Measurements from ENCODE around the gene PPFIBP2. TPM values are rescaled to one million over a fixed set of nuclear protein-coding genes. Genes with fewer than 3 reads are reported as not detected.
A peak's percentile ranks its signal among the peaks of the same experiment; 100 is the strongest.

PPFIBP2 gene
- polyA plus RNA-seq, 2 of the 4 experiments (the other 2 are of a cell fraction) = 13.4 to 32.5 TPM

GRCh38 chr11:7581021-7581590 lies 67.3 kb downstream of the PPFIBP2 start:
- DNase-seq (ENCODE audit: low read depth in 1 of 2, low spot score in 1 of 2) (no peak), ATAC-seq (no peak), FAIRE-seq (no peak)
- CTCF ChIA-PET = interaction anchor here (0.7 to 7.8 kb wide), 10 partner anchors 8 to 483 kb away, joined by 3 to 99 read pairs (median 4); no protein-coding TSS in a partner anchor
- Histone ChIP-seq H3K4me1 (peaks cover 49% of the 10 kb centered on the region), H3K4me3 (no peak overlapping the region), H3K9me3 (no peaks in the 10 kb centered on the region), H3K4me2 (no peak overlapping the region), H3K27ac (peak overlapping the region in 1 of 2 experiments; percentile 16; a peak in 2 of 6 replicates)
- WGBS (ENCODE audit: missing lambda C conversion rate) = 76% methylated on average over 2 of the region's 2 CpGs
- POLR2A ChIA-PET = no interaction called here
- no peak for TF ChIP-seq CEBPB (IDR thresholded peaks at IDR 0.05)
- TF ChIP-seq CBX2 (IDR thresholded peaks at IDR 0.05; ENCODE audit: borderline replicate concordance, low read depth) = no peak
- TF ChIP-seq NR3C1 (IDR thresholded peaks at IDR 0.05) = no peak
- no peak for TF ChIP-seq ATOH8 (CRISPR knock-in tag; IDR thresholded peaks at IDR 0.05; ENCODE audit: low read depth)
- TF ChIP-seq GATA3 (IDR thresholded peaks at IDR 0.05; ENCODE audit: borderline replicate concordance) = no peak
- no peak for TF ChIP-seq MAX (IDR thresholded peaks at IDR 0.05)
- TF ChIP-seq USF2 (IDR thresholded peaks at IDR 0.05) = no peak
- TF ChIP-seq ZNF302 (CRISPR knock-in tag; IDR thresholded peaks at IDR 0.05) = no peak
- no peak for TF ChIP-seq PHF8 (IDR thresholded peaks at IDR 0.05; ENCODE audit: borderline replicate concordance, low read depth)
- no peak for TF ChIP-seq HES2 (IDR thresholded peaks at IDR 0.05)
- TF ChIP-seq ZC3H11A (IDR thresholded peaks at IDR 0.05) = no peak
- no peak for TF ChIP-seq FOSL2 (IDR thresholded peaks at IDR 0.05)
- TF ChIP-seq FOSL2 (CRISPR knock-in tag; IDR thresholded peaks at IDR 0.05) = no peak
- TF ChIP-seq BCL3 (IDR thresholded peaks at IDR 0.05) = no peak
- no peak for TF ChIP-seq ZSCAN20 (CRISPR knock-in tag; IDR thresholded peaks at IDR 0.05)
- TF ChIP-seq RAD21 (conservative IDR thresholded peaks at IDR 0.05 in 1 of 2, IDR thresholded peaks at IDR 0.05 in 1 of 2) = no peak
- TF ChIP-seq HOXA7 (CRISPR knock-in tag; IDR thresholded peaks at IDR 0.05) = no peak
- TF ChIP-seq FOXS1 (CRISPR knock-in tag; IDR thresholded peaks at IDR 0.05) = no peak
- TF ChIP-seq RFX5 (IDR thresholded peaks at IDR 0.05) = no peak

GRCh38 chr11:7582338-7582985 lies 68.7 kb downstream of the PPFIBP2 start:
- Histone ChIP-seq H3K4me2 (no peak overlapping the region), H3K9me3 (no peaks in the 10 kb centered on the region), H3K27ac (no peak overlapping the region), H3K4me3 (no peak overlapping the region), H3K4me1 (peaks cover 37% of the 10 kb centered on the region)
- TF ChIP-seq PBX3 (IDR thresholded peaks at IDR 0.05) (no peak), POLR2AphosphoS2 (conservative IDR thresholded peaks at IDR 0.05; ENCODE audit: low read length) (no peak), FOSB (CRISPR knock-in tag; IDR thresholded peaks at IDR 0.05) (no peak)
- ATAC-seq = 0 out of 6 replicates have a peak, but pooled peaks of 1 of the 2 experiments have one; percentile 12
- ChIA-PET POLR2A (interaction anchor here (1.7 kb wide), 1 partner anchor 18 kb away, joined by 4 read pairs; no protein-coding TSS in a partner anchor), CTCF (interaction anchor here (1.4 to 7.8 kb wide), 5 partner anchors 9 to 83 kb away, joined by 3 to 99 read pairs (median 11); no protein-coding TSS in a partner anchor)
- 76% methylated on average over 2 of the region's 2 CpGs for WGBS (ENCODE audit: missing lambda C conversion rate)
- no peak for FAIRE-seq
- DNase-seq (ENCODE audit: low read depth in 1 of 2, low spot score in 1 of 2) = no peak

Measured in A549 (cell line).